PC-9 (cell line): ENCODE data around the gene ELN. TPM values are rescaled to one million over a fixed set of nuclear protein-coding genes. Genes with fewer than 3 reads are reported as not detected.
A peak's percentile ranks its signal among the peaks of the same experiment; 100 is the strongest.

Experiments used
- BruUV-seq: library from RNA; stranded (reverse); fragments of 400-500 nt; replicated peaks from 2 replicates; lab custom pipeline; 2021; lab: Mats Ljungman, UMichigan
- CTCF ChIA-PET: fragments of 300-600 bp; sonication (Branson Sonifier 250); formaldehyde crosslinking; loops from one replicate; lab custom pipeline; 2022; ENCODE audit warnings: antibody characterized with exemption; lab: Charles Lee
- POLR2A ChIA-PET: fragments of 300-600 bp; sonication (Branson Sonifier 250); formaldehyde crosslinking; loops from one replicate; lab custom pipeline; 2022; ENCODE audit warnings: antibody characterized with exemption; ENCODE audit not compliant: unreplicated experiment; lab: Charles Lee
- DNase-seq, 2 experiments: peaks; one replicate each; pipeline versions ENCODE4 v3.0.0 to v3.0.0-alpha.2; 2015 to 2022; ENCODE audit warnings: mixed read lengths in 1 of 2
- H2AFZ ChIP-seq: fragments of 200-600 bp; sonication (generic); 2 replicates; pipeline ENCODE4 v1.8.1; 2017; ENCODE audit warnings: antibody characterized with exemption
- H3F3A ChIP-seq: fragments of 200-600 bp; sonication (generic); 2 replicates; pipeline ENCODE4 v1.8.1; 2017; ENCODE audit warnings: antibody characterized with exemption, mild to moderate bottlenecking, low read depth; ENCODE audit not compliant: insufficient read depth
- H3K27ac ChIP-seq: fragments of 200-600 bp; sonication (generic); 2 replicates; pipeline ENCODE4 v1.6.1; 2016; ENCODE audit warnings: mixed run types
- H3K27me3 ChIP-seq: fragments of 200-600 bp; sonication (generic); 2 replicates; pipeline ENCODE4 v1.6.1; 2016; ENCODE audit warnings: low read depth, mixed run types; ENCODE audit not compliant: insufficient read depth
- H3K36me3 ChIP-seq: fragments of 200-600 bp; sonication (generic); 2 replicates; pipeline ENCODE4 v1.6.1; 2016; ENCODE audit warnings: low read depth, mixed run types
- H3K4me1 ChIP-seq: fragments of 200-600 bp; sonication (generic); replicated peaks from 2 replicates; pipeline ENCODE4 v1.6.1; 2016; ENCODE audit warnings: mixed run types; ENCODE audit not compliant: insufficient read depth
- H3K4me2 ChIP-seq: fragments of 200-600 bp; sonication (generic); 2 replicates; pipeline ENCODE4 v1.6.1; 2017; ENCODE audit warnings: mixed run types
- H3K4me3 ChIP-seq: fragments of 200-600 bp; sonication (generic); 2 replicates; pipeline ENCODE4 v1.6.1; 2016; ENCODE audit warnings: mixed run types
- H3K79me2 ChIP-seq: fragments of 200-600 bp; sonication (generic); 2 replicates; pipeline ENCODE4 v1.6.1; 2017; ENCODE audit warnings: low read depth, mixed run types
- H3K9me2 ChIP-seq: fragments of 200-600 bp; sonication (generic); 2 replicates; pipeline ENCODE4 v1.8.1; 2017; ENCODE audit warnings: mild to moderate bottlenecking; ENCODE audit not compliant: insufficient read depth
- H3K9me3 ChIP-seq: fragments of 200-600 bp; sonication (generic); 2 replicates; pipeline ENCODE4 v1.8.1; 2016; ENCODE audit warnings: low read depth; ENCODE audit not compliant: insufficient read depth
- H4K20me1 ChIP-seq: fragments of 200-600 bp; sonication (generic); 2 replicates; pipeline ENCODE4 v1.8.1; 2017; ENCODE audit not compliant: insufficient read depth
- EZH2 ChIP-seq: fragments of 200-600 bp; sonication (generic); IDR thresholded peaks from 2 replicates; pipeline ENCODE4 v1.8.0; 2017; ENCODE audit warnings: antibody characterized with exemption, low read depth
- intact Hi-C: fragments of 100-400 bp; cut with micrococcal nuclease; formaldehyde crosslinking; loops from one replicate; pipeline ENCODE4 v1.10.0; 2022; ENCODE audit not compliant: unreplicated experiment
- total RNA-seq: library from RNA; stranded (reverse); gene quantifications from 2 replicates; pipeline ENCODE4 v1.2.3, GENCODE V29; 2021
- TF ChIP-seq, protein P1 (sequence below): fragments of 200-600 bp; sonication (generic); conservative IDR thresholded peaks from 2 replicates; pipeline ENCODE4 v1.6.1; 2017; ENCODE audit warnings: mixed run types, antibody characterized with exemption, mild to moderate bottlenecking, moderate library complexity

Gene ELN
- total RNA-seq, 1 experiment from 2014 or later: 0.11 TPM

DNA sequence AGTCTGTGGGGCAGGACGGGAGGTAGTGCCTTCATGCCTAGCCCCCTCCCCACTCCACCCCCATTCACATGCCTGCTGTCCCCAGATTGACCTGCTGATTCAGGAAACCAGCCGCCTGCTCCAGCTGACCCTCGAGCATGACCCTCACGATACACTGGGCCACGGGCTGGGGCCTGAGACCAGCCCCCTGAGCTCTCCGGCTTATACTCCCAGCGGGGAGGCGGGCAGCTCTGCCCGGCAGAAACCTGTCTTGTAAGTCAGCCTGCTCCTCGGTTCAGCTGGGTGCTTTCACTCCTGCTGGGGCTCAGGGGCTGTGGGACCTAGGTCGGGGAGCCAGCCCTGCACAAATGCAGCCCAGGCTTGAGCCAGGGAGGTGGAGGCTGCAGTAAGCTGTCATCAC, 78.0 kb downstream of the ELN start:
- Histone ChIP-seq H3K79me2 (no peaks in the 10 kb centered on the region), H3K27me3 (no peaks in the 10 kb centered on the region), H3K36me3 (peaks cover 24% of the 10 kb centered on the region; the same call in 1 of the 2 replicates), H3F3A (peaks cover 36% of the 10 kb centered on the region), H3K4me2 (no peak overlapping the region), H3K4me1 (peaks cover 27% of the 10 kb centered on the region), H4K20me1 (no peaks in the 10 kb centered on the region), H3K9me3 (no peaks in the 10 kb centered on the region), H3K9me2 (no peaks in the 10 kb centered on the region), H2AFZ (no peak overlapping the region), H3K27ac (no peak overlapping the region), H3K4me3 (no peak overlapping the region)
- TF ChIP-seq, protein P1, sequence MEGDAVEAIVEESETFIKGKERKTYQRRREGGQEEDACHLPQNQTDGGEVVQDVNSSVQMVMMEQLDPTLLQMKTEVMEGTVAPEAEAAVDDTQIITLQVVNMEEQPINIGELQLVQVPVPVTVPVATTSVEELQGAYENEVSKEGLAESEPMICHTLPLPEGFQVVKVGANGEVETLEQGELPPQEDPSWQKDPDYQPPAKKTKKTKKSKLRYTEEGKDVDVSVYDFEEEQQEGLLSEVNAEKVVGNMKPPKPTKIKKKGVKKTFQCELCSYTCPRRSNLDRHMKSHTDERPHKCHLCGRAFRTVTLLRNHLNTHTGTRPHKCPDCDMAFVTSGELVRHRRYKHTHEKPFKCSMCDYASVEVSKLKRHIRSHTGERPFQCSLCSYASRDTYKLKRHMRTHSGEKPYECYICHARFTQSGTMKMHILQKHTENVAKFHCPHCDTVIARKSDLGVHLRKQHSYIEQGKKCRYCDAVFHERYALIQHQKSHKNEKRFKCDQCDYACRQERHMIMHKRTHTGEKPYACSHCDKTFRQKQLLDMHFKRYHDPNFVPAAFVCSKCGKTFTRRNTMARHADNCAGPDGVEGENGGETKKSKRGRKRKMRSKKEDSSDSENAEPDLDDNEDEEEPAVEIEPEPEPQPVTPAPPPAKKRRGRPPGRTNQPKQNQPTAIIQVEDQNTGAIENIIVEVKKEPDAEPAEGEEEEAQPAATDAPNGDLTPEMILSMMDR: no peak
- no peak for TF ChIP-seq EZH2
- no TSS peak for BruUV-seq
- ChIA-PET CTCF (no interaction called here), POLR2A (no interaction called here)
- intact Hi-C loops: loop anchor here (2.0 kb wide), 2 partner anchors 37 to 69 kb away; partner anchors contain the start of gene EIF4H
- no peak for DNase-seq

DNA sequence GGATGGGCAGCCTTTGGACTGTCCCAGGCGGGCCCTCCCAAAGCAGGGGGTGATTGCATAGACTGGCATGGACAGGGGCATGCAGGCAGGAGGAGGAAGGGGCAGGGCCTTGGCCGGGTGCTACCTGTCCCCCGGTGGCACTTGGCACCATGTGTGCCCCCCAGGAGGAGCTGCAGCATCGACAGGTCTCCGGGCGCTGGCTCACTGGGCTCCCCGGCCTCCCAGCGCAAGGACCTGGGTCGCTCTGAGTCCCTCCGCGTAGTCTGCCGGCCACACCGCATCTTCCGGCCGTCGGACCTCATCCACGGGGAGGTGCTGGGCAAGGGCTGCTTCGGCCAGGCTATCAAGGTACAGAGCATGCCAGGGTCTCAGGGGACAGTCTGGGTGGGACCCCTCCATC, 78.9 kb downstream of the ELN start:
- Histone ChIP-seq H3K79me2 (no peaks in the 10 kb centered on the region), H4K20me1 (no peaks in the 10 kb centered on the region), H3K27me3 (no peaks in the 10 kb centered on the region), H3K9me3 (no peaks in the 10 kb centered on the region), H3K27ac (no peak overlapping the region), H3K9me2 (no peaks in the 10 kb centered on the region), H3K4me3 (no peak overlapping the region), H3K4me2 (no peak overlapping the region), H2AFZ (no peak overlapping the region), H3F3A (peaks cover 33% of the 10 kb centered on the region), H3K4me1 (peaks cover 27% of the 10 kb centered on the region), H3K36me3 (peaks cover 24% of the 10 kb centered on the region)
- intact Hi-C loops: no loop called here
- TF ChIP-seq EZH2: no peak
- TF ChIP-seq, protein P1: no peak
- no TSS peak for BruUV-seq
- no peak for DNase-seq
- ChIA-PET CTCF (interaction anchor here (0.7 kb wide), 1 partner anchor 96 kb away, joined by 12 read pairs; no protein-coding TSS in a partner anchor), POLR2A (no interaction called here)

DNA sequence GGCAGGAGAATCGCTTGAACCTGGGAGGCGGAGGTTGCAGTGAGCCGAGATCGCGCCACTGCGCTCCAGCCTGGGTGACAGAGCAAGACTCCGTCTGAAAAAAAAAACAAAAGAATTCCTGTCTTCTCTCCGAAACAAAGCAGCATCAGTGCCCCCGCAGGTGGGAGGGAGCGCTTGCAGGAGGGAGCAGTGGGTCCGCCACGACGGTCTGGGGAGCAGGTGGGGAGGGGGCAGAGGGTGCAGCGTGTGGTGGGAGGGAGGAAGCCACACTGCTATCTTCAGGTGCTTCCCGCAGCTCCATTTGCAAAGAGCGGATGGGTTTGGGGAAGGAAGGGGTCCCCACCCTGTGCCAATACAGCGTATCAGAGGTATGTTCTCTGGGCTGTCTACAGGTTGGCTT, 87.4 kb downstream of the ELN start:
- H3F3A ChIP-seq: no peaks in the 10 kb centered on the region
- CTCF ChIA-PET: no interaction called here
- no peaks in the 10 kb centered on the region for H3K4me1 ChIP-seq
- intact Hi-C loops: no loop called here
- POLR2A ChIA-PET: no interaction called here
- H2AFZ ChIP-seq: no peak overlapping the region
- no peak overlapping the region for H3K27ac ChIP-seq
- H3K36me3 ChIP-seq: peaks cover 3% of the 10 kb centered on the region
- no peak for TF ChIP-seq EZH2
- TF ChIP-seq, protein P1: 0 out of 2 replicates have a peak, but pooled peaks have one; percentile 16
- no peak overlapping the region for H3K4me2 ChIP-seq
- no peak for DNase-seq
- H3K27me3 ChIP-seq: no peaks in the 10 kb centered on the region
- H3K79me2 ChIP-seq: no peaks in the 10 kb centered on the region
- no peaks in the 10 kb centered on the region for H3K9me2 ChIP-seq
- H4K20me1 ChIP-seq: no peaks in the 10 kb centered on the region
- no peaks in the 10 kb centered on the region for H3K9me3 ChIP-seq
- BruUV-seq: no TSS peak
- H3K4me3 ChIP-seq: no peak overlapping the region
